Endometrial microvascular endothelial cells (primary cell): Measurements from ENCODE around the gene GAS5. TPM values are rescaled to one million over a fixed set of nuclear protein-coding genes. Genes with fewer than 3 reads are reported as not detected.
"Not testable (repeated sequence)": the region's sequence is repeated elsewhere in the genome, so short reads cannot be mapped to it uniquely, and the experiment has no call there.

ENCODE experiments used
- in situ Hi-C: cut with HindIII; loops from 2 replicates; pipeline ENCODE4 v1.10.0; 2017; ENCODE audit warnings: low sequenced_read_pairs, low pct_unique_long_range_greater_than_20kb; ENCODE audit errors: inconsistent ontology term
- total RNA-seq: library from RNA; depleted of rRNA; stranded (reverse); fragments of >200 nt; gene quantifications from one replicate; pipeline ENCODE4 v1.2.3, GENCODE V29; 2015; ENCODE audit errors: inconsistent ontology term

Gene GAS5
- total RNA-seq: 283 TPM

GRCh38 chr1:173867753-173868265 is at the start of gene GAS5:
Gene GAS5, minus strand, starts transcription at chr1:173867989.
- in situ Hi-C loops: no loop called here

GRCh38 chr1:173917149-173917548 is 49.4 kb upstream of the GAS5 start, which contains the start of gene SERPINC1:
Gene SERPINC1, minus strand, starts transcription at chr1:173917327. Its CDS starts 68 bp downstream, at chr1:173917259.
- in situ Hi-C loops: no loop called here

GRCh38 chr1:173916667-173917066 is 48.9 kb upstream of the GAS5 start:
- in situ Hi-C loops: no loop called here

GRCh38 chr1:173915596-173915995 is 47.8 kb upstream of the GAS5 start:
- in situ Hi-C loops: no loop called here

- in situ Hi-C loops: no loop called here
These were observed 46.6 kb upstream of the GAS5 start for GRCh38 chr1:173914366-173914871.

GRCh38 chr1:173913111-173913510 is 45.3 kb upstream of the GAS5 start:
- in situ Hi-C loops: no loop called here

GRCh38 chr1:173903827-173904531 is 36.2 kb upstream of the GAS5 start:
- in situ Hi-C loops: no loop called here

GRCh38 chr1:173900992-173901391 is 33.2 kb upstream of the GAS5 start:
- in situ Hi-C loops: no loop called here

- in situ Hi-C loops: no loop called here
These were observed 32.6 kb upstream of the GAS5 start for GRCh38 chr1:173900427-173900826.

GRCh38 chr1:173894189-173894588 is 26.4 kb upstream of the GAS5 start:
- in situ Hi-C loops: no loop called here

- in situ Hi-C loops: no loop called here
These were observed 25.8 kb upstream of the GAS5 start for GRCh38 chr1:173893611-173894010.

GRCh38 chr1:173889885-173890284 is 22.1 kb upstream of the GAS5 start:
- in situ Hi-C loops: no loop called here

- in situ Hi-C loops: no loop called here
These were observed 21.0 kb upstream of the GAS5 start for GRCh38 chr1:173888749-173889148.

GRCh38 chr1:173887627-173888026 is 19.8 kb upstream of the GAS5 start:
- in situ Hi-C loops: no loop called here

GRCh38 chr1:173886746-173887611 is 19.2 kb upstream of the GAS5 start:
- in situ Hi-C loops: no loop called here

- in situ Hi-C loops: no loop called here
These were observed 16.9 kb upstream of the GAS5 start for GRCh38 chr1:173884701-173885100.

- in situ Hi-C loops: not testable (repeated sequence)
These were observed 13.3 kb upstream of the GAS5 start for GRCh38 chr1:173881117-173881516.

- in situ Hi-C loops: no loop called here
These were observed 10.5 kb upstream of the GAS5 start for GRCh38 chr1:173878251-173878650.

GRCh38 chr1:173876732-173877131 is 8.9 kb upstream of the GAS5 start:
- in situ Hi-C loops: no loop called here

- in situ Hi-C loops: no loop called here
These were observed 3.7 kb upstream of the GAS5 start for GRCh38 chr1:173871500-173871899.
